Aorta (tissue), 5 donors: Measurements from ENCODE around the gene SNX24. TPM values are rescaled to one million over a fixed set of nuclear protein-coding genes. Genes with fewer than 3 reads are reported as not detected.

Experiments
- ATAC-seq: fragments of 200-7000 bp; cut with Tn5 transposase; one replicate; pipeline ENCODE4 v1.9.1; 2022; ENCODE audit warnings: moderate library complexity; ENCODE audit not compliant: low FRiP score
- DNase-seq, 2 donors: peaks; one replicate each; pipeline ENCODE4 v3.0.0-alpha.2; 2020
- H3K27ac ChIP-seq, 2 donors: one replicate each; pipeline ENCODE4 v1.5.1; 2013; ENCODE audit warnings: low read length in 2 of 2, mild to moderate bottlenecking in 2 of 2, moderate library complexity in 2 of 2, control low read depth in 1 of 2, inconsistent platforms in 1 of 2, low read depth in 1 of 2
- H3K27me3 ChIP-seq, 2 donors: one replicate each; pipeline ENCODE4 v1.6.1; 2013; ENCODE audit warnings: control low read depth in 1 of 2, low read length in 1 of 2, mild to moderate bottlenecking in 1 of 2, moderate library complexity in 1 of 2; ENCODE audit not compliant: insufficient read depth in 2 of 2, control insufficient read depth in 1 of 2
- H3K36me3 ChIP-seq, 2 donors: one replicate each; pipeline ENCODE4 v1.6.1; 2013; ENCODE audit warnings: control low read depth in 1 of 2, low read length in 1 of 2, mild to moderate bottlenecking in 1 of 2; ENCODE audit not compliant: insufficient read depth in 2 of 2, control insufficient read depth in 1 of 2
- H3K4me1 ChIP-seq, 2 donors: one replicate each; pipeline ENCODE4 v1.6.1; 2013; ENCODE audit warnings: low read length in 2 of 2, control low read depth in 1 of 2, mild to moderate bottlenecking in 1 of 2, moderate library complexity in 1 of 2; ENCODE audit not compliant: insufficient read depth in 2 of 2, control insufficient read depth in 1 of 2
- H3K4me3 ChIP-seq, 2 donors: one replicate each; pipeline ENCODE4 v1.5.1; 2013; ENCODE audit warnings: low read length in 2 of 2, control low read depth in 1 of 2, mild to moderate bottlenecking in 1 of 2
- H3K9me3 ChIP-seq: one replicate; pipeline ENCODE4 v1.6.1; 2013; ENCODE audit warnings: mild to moderate bottlenecking, low read length; ENCODE audit not compliant: control insufficient read depth
- WGBS, 2 donors: extraction: QIAGEN DNeasy Blood & Tissue Kit; methylation state at CpG; one replicate each; pipeline ENCODE4 v1.1.7; 2013; 5-methylcytosine and 5-hydroxymethylcytosine counted together
- intact Hi-C, 2 donors: fragments of 100-400 bp; cut with DNase I; formaldehyde crosslinking; loops; one replicate each; pipeline versions ENCODE4 v1.14.2 to v1.15.0; 2022
- polyA plus RNA-seq, 2 donors: library from polyadenylated mRNA; stranded (reverse); fragments of 200-250 nt; gene quantifications; one replicate each; pipeline ENCODE4 v1.2.3, GENCODE V29; 2013
- total RNA-seq, 2 donors: library from RNA; stranded (reverse); fragmentation: NEBNext Ultra II Directional; extraction: Animal tissue kit (Norgen Biotek cat#: 25700); gene quantifications; one replicate each; pipeline ENCODE4 v1.2.1, GENCODE V29; 2021
- donor health status: healthy with polysubstance abuse.
- donor health status: Bipolar disorder and iron deficiency.
- donor health status: DM: no; HTN: no; CAD: no.
- donor health status: DM: no; HTN: no; CAD: no.
- donor health status: DM: yes; HTN: yes; CAD: no.

SNX24 gene
- total and polyA plus RNA-seq, 4 donors, result 12.0 to 21.0 (median 16.9) TPM

DNA sequence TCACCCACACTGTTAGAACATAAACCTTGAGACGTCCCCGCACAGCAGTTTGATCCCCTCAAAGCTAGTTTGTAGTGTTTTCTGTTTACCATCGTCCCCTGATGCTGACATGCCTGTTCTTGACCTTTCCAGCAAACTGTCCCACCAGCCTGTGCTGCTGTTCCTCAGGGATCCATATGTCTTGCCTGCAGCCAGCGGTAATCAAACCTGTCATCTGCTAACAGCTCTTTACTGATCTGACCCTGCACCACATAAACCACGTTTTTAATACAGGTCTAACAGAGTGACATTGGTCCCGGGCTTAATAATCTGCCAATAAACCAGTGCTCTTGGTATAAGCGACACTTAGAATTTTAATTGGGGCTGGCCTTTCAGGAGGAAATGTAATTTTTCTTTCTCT lies 156.4 kb downstream of the SNX24 start:
- Histone ChIP-seq H3K4me1 (no peaks in the 10 kb centered on the region), H3K27ac (no peak overlapping the region), H3K27me3 (no peaks in the 10 kb centered on the region), H3K4me3 (no peak overlapping the region), H3K36me3 (no peaks in the 10 kb centered on the region), H3K9me3 (no peaks in the 10 kb centered on the region)
- ATAC-seq (no peak), DNase-seq (no peak)
- WGBS, 2 donors, result 79 to 83% methylated on average over 7 of the region's 7 CpGs
- intact Hi-C loops, result no loop called here

- no peak for ATAC-seq
- no peak overlapping the region for H3K27ac ChIP-seq
- no peaks in the 10 kb centered on the region for H3K4me1 ChIP-seq
- H3K4me3 ChIP-seq, result no peak overlapping the region
- 90 to 91% methylated on average over 6 of the region's 6 CpGs for WGBS, 2 donors
- H3K27me3 ChIP-seq, result no peaks in the 10 kb centered on the region
- no peak for DNase-seq
- peaks cover 0 to 3% of the 10 kb centered on the region in 2 donors for H3K36me3 ChIP-seq
- no peaks in the 10 kb centered on the region for H3K9me3 ChIP-seq
- intact Hi-C loops, result no loop called here
Measured at GRCh38 chr5:123007182-123007581, 161.8 kb downstream of the SNX24 start.

DNA sequence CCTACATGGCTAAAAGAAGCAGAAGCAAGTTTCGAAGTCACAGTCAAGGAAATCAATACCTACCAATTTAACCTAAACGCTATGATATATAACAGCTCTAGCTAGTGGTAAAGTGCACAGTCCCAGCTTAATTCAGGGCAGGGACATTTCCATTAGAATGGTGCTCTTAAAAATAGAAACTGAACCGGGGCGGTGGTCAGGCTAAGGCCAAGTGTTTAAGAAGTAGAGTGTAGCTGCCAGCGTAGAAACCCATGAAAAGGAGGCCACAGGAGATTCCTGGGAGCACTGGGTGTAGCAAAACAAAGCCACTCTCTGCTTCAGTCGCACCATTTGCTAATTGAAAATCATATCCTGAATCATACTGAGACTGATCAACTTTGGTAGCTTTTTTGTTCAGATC lies 162.3 kb downstream of the SNX24 start:
- no peak for ATAC-seq
- H3K4me3 ChIP-seq, result no peak overlapping the region
- H3K9me3 ChIP-seq, result no peaks in the 10 kb centered on the region
- peaks cover 0 to 3% of the 10 kb centered on the region in 2 donors for H3K36me3 ChIP-seq
- no peak overlapping the region for H3K27ac ChIP-seq
- H3K4me1 ChIP-seq, result no peaks in the 10 kb centered on the region
- intact Hi-C loops, result no loop called here
- no peaks in the 10 kb centered on the region for H3K27me3 ChIP-seq
- 77 to 79% methylated on average over 6 of the region's 6 CpGs for WGBS, 2 donors
- DNase-seq, result no peak

- ATAC-seq, result no peak
- no peak overlapping the region for H3K4me3 ChIP-seq
- intact Hi-C loops, result no loop called here
Measured at GRCh38 chr5:123012321-123012720, 166.9 kb downstream of the SNX24 start.

GRCh38 chr5:123014689-123015088 lies 169.3 kb downstream of the SNX24 start:
- WGBS, 2 donors, result 80 to 84% methylated on average over 1 of the region's 1 CpG

More at GRCh38 chr5:123012321-123012720, 166.9 kb downstream of the SNX24 start:
- WGBS, 2 donors, result 100% methylated on average over 1 of the region's 1 CpG
- Histone ChIP-seq H3K27ac (no peak overlapping the region), H3K27me3 (no peaks in the 10 kb centered on the region), H3K9me3 (no peaks in the 10 kb centered on the region), H3K4me1 (no peaks in the 10 kb centered on the region), H3K36me3 (peaks cover 0 to 3% of the 10 kb centered on the region in 2 donors)
- no peak for DNase-seq

DNA sequence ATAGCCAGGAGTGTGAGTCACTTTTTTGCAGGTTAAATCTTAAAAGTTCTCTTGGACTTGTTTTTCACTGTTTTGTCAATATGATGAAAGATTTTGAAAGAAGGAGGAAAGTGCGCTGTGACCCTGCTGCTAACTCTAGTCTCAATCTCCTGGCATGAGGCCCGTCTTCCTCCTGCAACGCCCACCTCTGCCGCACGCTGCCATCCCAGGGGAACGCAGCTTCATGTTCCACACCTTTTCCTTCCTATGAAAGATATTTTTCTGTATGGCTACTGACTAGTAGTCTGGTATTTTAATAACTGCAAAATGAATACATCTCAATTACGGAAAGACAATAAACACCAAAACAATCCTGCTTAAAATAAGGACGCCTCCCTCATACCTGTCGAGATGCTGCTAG lies 182.8 kb downstream of the SNX24 start:
- Histone ChIP-seq H3K9me3 (no peaks in the 10 kb centered on the region), H3K4me1 (no peaks in the 10 kb centered on the region), H3K4me3 (no peak overlapping the region), H3K27ac (no peak overlapping the region), H3K27me3 (no peaks in the 10 kb centered on the region), H3K36me3 (peaks cover 3 to 12% of the 10 kb centered on the region in 2 donors)
- 83 to 91% methylated on average over 9 of the region's 9 CpGs for WGBS, 2 donors
- ATAC-seq (no peak), DNase-seq (no peak)
- intact Hi-C loops, result no loop called here

More at GRCh38 chr5:123014689-123015088, 169.3 kb downstream of the SNX24 start:
- Histone ChIP-seq H3K27ac (no peak overlapping the region), H3K36me3 (peaks cover 0 to 3% of the 10 kb centered on the region in 2 donors), H3K4me1 (no peaks in the 10 kb centered on the region), H3K9me3 (no peaks in the 10 kb centered on the region), H3K4me3 (no peak overlapping the region), H3K27me3 (no peaks in the 10 kb centered on the region)
- ATAC-seq (no peak), DNase-seq (no peak)
- intact Hi-C loops, result no loop called here

DNA sequence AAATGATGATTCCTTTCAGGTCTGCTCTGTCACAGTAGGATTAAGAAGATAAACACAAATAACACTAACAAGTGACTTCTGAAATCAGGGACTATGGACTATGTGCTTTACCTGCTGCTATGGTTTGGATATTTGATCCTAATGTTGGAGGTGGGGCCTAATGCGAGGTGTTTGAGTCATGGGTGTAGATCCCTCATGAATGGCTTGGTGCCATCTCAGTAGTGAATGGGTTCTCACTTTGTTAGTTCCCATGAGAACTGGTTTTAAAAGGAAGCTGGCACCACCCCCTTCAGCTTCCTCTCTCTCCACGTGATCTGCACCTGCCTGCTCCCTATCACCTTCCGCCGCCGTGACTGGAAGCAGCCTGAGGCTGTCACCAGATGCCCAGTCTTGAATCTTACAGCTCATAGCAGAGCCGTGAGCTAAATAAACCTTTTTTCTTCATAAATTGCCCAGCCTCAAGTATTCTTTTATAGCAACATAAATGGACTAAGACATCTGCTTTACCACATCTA lies 187.8 kb downstream of the SNX24 start:
- DNase-seq (no peak), ATAC-seq (no peak)
- Histone ChIP-seq H3K4me3 (no peak overlapping the region), H3K27ac (no peak overlapping the region), H3K36me3 (no peaks in the 10 kb centered on the region), H3K4me1 (no peaks in the 10 kb centered on the region), H3K27me3 (no peaks in the 10 kb centered on the region), H3K9me3 (no peaks in the 10 kb centered on the region)
- intact Hi-C loops, result no loop called here
- 90 to 94% methylated on average over 6 of the region's 6 CpGs for WGBS, 2 donors

DNA sequence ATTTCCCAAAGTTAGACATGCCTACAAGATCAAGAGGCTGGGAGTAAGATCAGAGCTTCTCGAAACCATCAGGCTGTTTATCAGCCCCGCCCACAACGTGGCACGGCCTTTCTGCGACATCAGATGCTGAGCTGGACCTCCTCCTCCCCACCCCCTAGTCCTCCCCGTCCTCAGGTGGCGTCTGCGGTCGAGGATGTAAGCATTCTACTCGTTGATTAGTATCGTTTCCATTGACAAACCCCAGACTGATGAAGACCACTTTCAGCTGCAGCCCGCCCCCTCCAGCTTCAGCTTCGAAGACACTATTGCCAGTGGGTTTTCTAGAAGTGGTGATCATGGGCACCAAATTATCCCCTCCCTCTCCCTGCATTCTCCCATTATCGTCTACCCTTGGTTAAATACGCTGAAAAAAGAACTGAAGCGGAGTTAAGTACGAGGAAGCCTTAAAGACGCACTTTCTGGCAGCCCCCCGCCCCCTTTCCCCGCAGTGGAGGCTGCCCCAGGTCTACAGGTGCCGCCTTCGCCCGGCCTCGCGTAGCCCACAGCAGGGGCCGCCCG lies 190.0 kb downstream of the SNX24 start:
- Histone ChIP-seq H3K9me3 (no peaks in the 10 kb centered on the region), H3K27ac (peak overlapping the region; percentile 3 to 82), H3K4me3 (peak overlapping the region; percentile 70 to 92), H3K36me3 (no peaks in the 10 kb centered on the region), H3K27me3 (no peaks in the 10 kb centered on the region), H3K4me1 (no peaks in the 10 kb centered on the region)
- intact Hi-C loops, result loop anchor here (5.0 kb wide), 2 partner anchors 52 to 332 kb away; partner anchors contain the start of gene PRDM6 (in 1 of the 2)
- WGBS, 2 donors, result 2% methylated on average over 27 of the region's 27 CpGs
- peak; percentile 71 to 86 for DNase-seq
- ATAC-seq, result peak; percentile 38

- ATAC-seq, result peak; percentile 74
- H3K9me3 ChIP-seq, result no peaks in the 10 kb centered on the region
- H3K4me3 ChIP-seq, result peak overlapping the region; percentile 70 to 92
- H3K4me1 ChIP-seq, result no peaks in the 10 kb centered on the region
- H3K27me3 ChIP-seq, result no peaks in the 10 kb centered on the region
- H3K27ac ChIP-seq, result peak overlapping the region; percentile 3 to 82
- peak; percentile 70 to 90 for DNase-seq
- intact Hi-C loops, result loop anchor here (2.0 to 5.0 kb wide), 4 partner anchors 51 to 331 kb away; partner anchors contain the start of genes PRDM6 (in 2 of the 2) and SNX24 (in 1 of the 2)
- WGBS, 2 donors, result 0% methylated on average over 24 to 40 of the region's 40 CpGs
- H3K36me3 ChIP-seq, result no peaks in the 10 kb centered on the region
Measured at GRCh38 chr5:123035918-123036390, 190.5 kb downstream of the SNX24 start.
